Keratinocyte (primary cell): ENCODE data around the gene DELE1. TPM values are rescaled to one million over a fixed set of nuclear protein-coding genes. Genes with fewer than 3 reads are reported as not detected.

Source experiments
- DNase-seq: peaks from one replicate; pipeline ENCODE4 v3.0.0-alpha.2; 2011; ENCODE audit warnings: low read depth, missing footprints, low spot score
- FAIRE-seq: peaks from 2 replicates; lab custom pipeline; 2011; peaks lifted over from hg19 to GRCh38; lab: Jason Lieb, UNC
- H2AFZ ChIP-seq: 2 replicates; pipeline ENCODE4 v1.6.0; 2012; ENCODE audit warnings: low read length, control low read depth, inconsistent platforms; ENCODE audit not compliant: control insufficient read depth
- H3K27ac ChIP-seq: 2 replicates; pipeline ENCODE4 v1.5.1; 2011; ENCODE audit warnings: low read length; ENCODE audit not compliant: control insufficient read depth, insufficient read depth
- H3K27me3 ChIP-seq: 3 replicates; pipeline ENCODE4 v1.6.0; 2011; ENCODE audit warnings: low read length; ENCODE audit not compliant: control insufficient read depth, insufficient read depth; ENCODE audit errors: extremely low read depth
- H3K36me3 ChIP-seq, 2 experiments: 2 replicates in 1 of 2; 3 replicates in 1 of 2; pipeline ENCODE4 v1.5.1; 2011; ENCODE audit warnings: low read length in 2 of 2, mild to moderate bottlenecking in 1 of 2; ENCODE audit not compliant: control insufficient read depth in 2 of 2, insufficient read depth in 2 of 2; ENCODE audit errors: extremely low read depth in 1 of 2
- H3K4me1 ChIP-seq: 3 replicates; pipeline ENCODE4 v1.5.1; 2011; ENCODE audit warnings: low read length; ENCODE audit not compliant: control insufficient read depth, insufficient read depth; ENCODE audit errors: extremely low read depth
- H3K4me2 ChIP-seq: 3 replicates; pipeline ENCODE4 v1.6.0; 2011; ENCODE audit warnings: low read depth, low read length; ENCODE audit not compliant: control insufficient read depth, insufficient read depth; ENCODE audit errors: extremely low read depth
- H3K4me3 ChIP-seq, 3 experiments: fragments of 200-600 bp in 1 of 3; sonication (generic) in 1 of 3; 2 replicates in 2 of 3; 3 replicates in 1 of 3; pipeline ENCODE4 v1.5.1; 2011 to 2016; ENCODE audit warnings: low read length in 3 of 3, mild to moderate bottlenecking in 3 of 3, control low read depth in 2 of 3, inconsistent platforms in 1 of 3, low read depth in 1 of 3, mixed read lengths in 1 of 3, mixed run types in 1 of 3, moderate library complexity in 1 of 3; ENCODE audit not compliant: control insufficient read depth in 2 of 3, insufficient read depth in 2 of 3; ENCODE audit errors: extremely low read depth in 1 of 3
- H3K79me2 ChIP-seq: 2 replicates; pipeline ENCODE4 v1.6.0; 2012; ENCODE audit warnings: low read length; ENCODE audit not compliant: control insufficient read depth, insufficient read depth
- H3K9ac ChIP-seq: 3 replicates; pipeline ENCODE4 v1.6.0; 2011; ENCODE audit warnings: low read length; ENCODE audit not compliant: control insufficient read depth, insufficient read depth; ENCODE audit errors: extremely low read depth
- H3K9me1 ChIP-seq: 3 replicates; pipeline ENCODE4 v1.6.0; 2011; ENCODE audit warnings: low read length; ENCODE audit not compliant: control insufficient read depth, insufficient read depth; ENCODE audit errors: extremely low read depth
- H3K9me3 ChIP-seq: 2 replicates; pipeline ENCODE4 v1.5.1; 2012; ENCODE audit warnings: low read depth, low read length; ENCODE audit not compliant: control insufficient read depth
- H4K20me1 ChIP-seq: 3 replicates; pipeline ENCODE4 v1.6.0; 2011; ENCODE audit warnings: low read length; ENCODE audit not compliant: control insufficient read depth, insufficient read depth; ENCODE audit errors: extremely low read depth
- CTCF ChIP-seq, 3 experiments: IDR thresholded peaks in 1 of 3; conservative IDR thresholded peaks in 1 of 3; optimal IDR thresholded peaks in 1 of 3; 2 replicates in 2 of 3; 3 replicates in 1 of 3; pipeline versions ENCODE3 to v1.5.1; 2011; ENCODE audit warnings: low read length in 3 of 3, mild to moderate bottlenecking in 3 of 3, moderate library complexity in 2 of 3, control low read depth in 1 of 3, inconsistent platforms in 1 of 3; ENCODE audit not compliant: insufficient read depth in 2 of 3; ENCODE audit errors: extremely low read depth in 1 of 3
- EZH2 ChIP-seq: IDR thresholded peaks from one replicate; pipeline ENCODE4 v1.6.1; 2012; ENCODE audit warnings: inconsistent platforms, mild to moderate bottlenecking, low read length, moderate library complexity
- dilution Hi-C: fragments of 300-500 bp; cut with MboI; formaldehyde crosslinking; loops from one replicate; pipeline ENCODE4 v1.7.0; 2020; ENCODE audit warnings: low sequenced_read_pairs; ENCODE audit not compliant: extremely low pct_ligation_motif_present
- polyA plus RNA-seq, 5 experiments: library from polyadenylated mRNA; depleted of rRNA in 3 of 5; stranded (reverse) in 3 of 5; stranded (forward) in 1 of 5; unstranded in 1 of 5; fragments of >200 nt; gene quantifications; 1 replicate in 1 of 5; 2 replicates in 3 of 5; 3 replicates in 1 of 5; pipeline versions ENCODE4 v1.2.1 to v1.2.3, GENCODE V29; 2011 to 2012; ENCODE audit warnings: missing spikeins in 2 of 5, low read depth in 1 of 5, low replicate concordance in 1 of 5

Gene DELE1
- polyA plus RNA-seq, 1 donor (not counting 4 experiments of a cell fraction or from before 2014, with no cell fraction given): 37.5 TPM

GRCh38 chr5:141875795-141876627 is 47.7 kb upstream of the DELE1 start:
- H3K4me2 ChIP-seq: peak overlapping the region; percentile 71
- H3K9me3 ChIP-seq: no peaks in the 10 kb centered on the region
- no peaks in the 10 kb centered on the region for H3K36me3 ChIP-seq
- DNase-seq (no peak), FAIRE-seq (no peak)
- peaks cover 11% of the 10 kb centered on the region for H3K79me2 ChIP-seq
- H2AFZ ChIP-seq: peak overlapping the region; percentile 3
- peak overlapping the region; percentile 45 to 84 (median 57) for H3K4me3 ChIP-seq
- dilution Hi-C loops: no loop called here
- H3K27me3 ChIP-seq: peaks cover 50% of the 10 kb centered on the region
- H3K9ac ChIP-seq: peak overlapping the region; percentile 60
- H3K9me1 ChIP-seq: no peaks in the 10 kb centered on the region
- TF ChIP-seq EZH2: peak; percentile 15
- no peak for TF ChIP-seq CTCF (optimal IDR thresholded peaks at IDR 0.05 in 1 of 3, IDR thresholded peaks at IDR 0.05 in 1 of 3, conservative IDR thresholded peaks at IDR 0.05 in 1 of 3; ENCODE audit: extremely low read depth in 1 of 3, insufficient read depth in 2 of 3, low read length in 3 of 3)
- H3K4me1 ChIP-seq: peaks cover 34% of the 10 kb centered on the region
- H4K20me1 ChIP-seq: no peaks in the 10 kb centered on the region
- H3K27ac ChIP-seq: no peak overlapping the region

DNA sequence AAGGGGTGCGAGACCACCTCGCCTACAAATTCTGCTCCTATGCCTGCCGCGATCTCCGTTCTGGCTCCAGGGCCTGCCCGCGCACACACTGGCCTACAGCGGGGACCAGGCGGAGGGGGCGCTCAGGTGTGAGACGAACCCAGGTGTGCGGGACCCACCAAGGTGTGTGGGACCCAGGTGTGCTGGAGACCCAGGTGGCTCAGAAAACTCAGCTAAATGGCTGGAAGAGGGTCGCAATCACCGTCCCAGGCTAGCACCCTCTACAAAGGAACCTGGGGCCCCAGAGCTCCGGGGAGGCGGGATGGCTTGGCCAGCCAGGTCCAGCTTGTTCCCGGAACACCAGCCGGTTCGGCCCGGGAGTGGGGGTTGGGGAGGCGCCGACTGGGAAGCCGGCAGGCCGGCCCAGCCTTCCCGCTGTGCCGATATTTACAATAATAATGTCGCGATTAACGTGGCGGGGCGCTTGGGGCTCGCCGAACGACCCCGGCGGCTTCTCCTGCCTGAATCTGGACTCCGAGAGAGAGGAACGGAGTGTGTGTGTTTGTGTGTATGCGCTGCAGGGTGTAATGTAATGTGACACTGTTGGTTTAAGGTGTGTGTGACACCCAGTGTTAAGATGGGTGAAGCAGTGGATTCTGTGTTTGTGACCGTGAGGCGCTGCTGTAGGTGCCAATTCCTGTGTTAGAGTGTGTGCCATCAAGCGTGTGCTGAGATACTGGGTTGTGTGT is 46.9 kb upstream of the DELE1 start:
- peak overlapping the region; percentile 17 for H2AFZ ChIP-seq
- H3K9ac ChIP-seq: peak overlapping the region; percentile 60
- peak overlapping the region; percentile 45 to 84 (median 57) for H3K4me3 ChIP-seq
- H3K36me3 ChIP-seq: no peaks in the 10 kb centered on the region
- no peak overlapping the region for H3K27ac ChIP-seq
- no peaks in the 10 kb centered on the region for H4K20me1 ChIP-seq
- peaks cover 11% of the 10 kb centered on the region for H3K79me2 ChIP-seq
- FAIRE-seq (peak; percentile 75), DNase-seq (no peak)
- TF ChIP-seq CTCF (optimal IDR thresholded peaks at IDR 0.05 in 1 of 3, IDR thresholded peaks at IDR 0.05 in 1 of 3, conservative IDR thresholded peaks at IDR 0.05 in 1 of 3; ENCODE audit: extremely low read depth in 1 of 3, insufficient read depth in 2 of 3, low read length in 3 of 3): no peak
- TF ChIP-seq EZH2: peak; percentile 47
- no peaks in the 10 kb centered on the region for H3K9me3 ChIP-seq
- dilution Hi-C loops: no loop called here
- peaks cover 28% of the 10 kb centered on the region for H3K4me1 ChIP-seq
- peaks cover 54% of the 10 kb centered on the region for H3K27me3 ChIP-seq
- peak overlapping the region; percentile 71 for H3K4me2 ChIP-seq
- no peaks in the 10 kb centered on the region for H3K9me1 ChIP-seq
